H9 (cell line): Measurements from ENCODE around the gene ITPK1. TPM values are rescaled to one million over a fixed set of nuclear protein-coding genes. Genes with fewer than 3 reads are reported as not detected.
A peak's percentile ranks its signal among the peaks of the same experiment; 100 is the strongest.

Experiments used
- DNase-seq: peaks from one replicate; pipeline ENCODE4 v3.0.0-alpha.2; 2017
- H2AFZ ChIP-seq: one replicate; pipeline ENCODE4 v1.6.1; 2013; ENCODE audit warnings: mild to moderate bottlenecking, low read length, control low read depth, moderate library complexity
- H2AK5ac ChIP-seq: 2 replicates; pipeline ENCODE4 v1.6.1; 2013; ENCODE audit warnings: low read length, control low read depth, mixed read lengths; ENCODE audit not compliant: insufficient read length
- H2BK120ac ChIP-seq: one replicate; pipeline ENCODE4 v1.6.1; 2013; ENCODE audit warnings: low read depth, mild to moderate bottlenecking, low read length, control low read depth, inconsistent platforms; ENCODE audit not compliant: poor library complexity, severe bottlenecking
- H2BK12ac ChIP-seq: 2 replicates; pipeline ENCODE4 v1.6.1; 2013; ENCODE audit warnings: low read length, control low read depth, mixed read lengths, low read depth; ENCODE audit not compliant: insufficient read length
- H2BK15ac ChIP-seq: 2 replicates; pipeline ENCODE4 v1.6.1; 2013; ENCODE audit warnings: low read depth, low read length, control low read depth
- H2BK20ac ChIP-seq: one replicate; pipeline ENCODE4 v1.6.1; 2013; ENCODE audit warnings: low read depth, mild to moderate bottlenecking, low read length, control low read depth, inconsistent platforms; ENCODE audit not compliant: poor library complexity, severe bottlenecking
- H2BK5ac ChIP-seq: 2 replicates; pipeline ENCODE4 v1.6.1; 2013; ENCODE audit warnings: low read length, control low read depth, mixed read lengths; ENCODE audit not compliant: insufficient read length
- H3K14ac ChIP-seq: 2 replicates; pipeline ENCODE4 v1.6.1; 2013; ENCODE audit warnings: low read length, control low read depth; ENCODE audit not compliant: insufficient read depth
- H3K18ac ChIP-seq: 2 replicates; pipeline ENCODE4 v1.6.1; 2013; ENCODE audit warnings: low read depth, mild to moderate bottlenecking, mixed read lengths, low read length, control low read depth; ENCODE audit not compliant: insufficient read length
- H3K23ac ChIP-seq: 2 replicates; pipeline ENCODE4 v1.6.1; 2013; ENCODE audit warnings: low read length, control low read depth, mixed read lengths, low read depth; ENCODE audit not compliant: insufficient read length
- H3K23me2 ChIP-seq: 2 replicates; pipeline ENCODE4 v1.6.1; 2013; ENCODE audit warnings: low read depth, mild to moderate bottlenecking, mixed read lengths, low read length, control low read depth; ENCODE audit not compliant: insufficient read length, poor library complexity, severe bottlenecking
- H3K27ac ChIP-seq: 2 replicates; pipeline ENCODE4 v1.5.1; 2013; ENCODE audit warnings: low read length, control low read depth, mixed read lengths, low read depth; ENCODE audit not compliant: insufficient read length
- H3K27me3 ChIP-seq: 2 replicates; pipeline ENCODE4 v1.6.1; 2013; ENCODE audit warnings: low read length, control low read depth, inconsistent platforms; ENCODE audit not compliant: insufficient read depth
- H3K4ac ChIP-seq: 2 replicates; pipeline ENCODE4 v1.6.1; 2013; ENCODE audit warnings: low read depth, mild to moderate bottlenecking, control low read depth, inconsistent platforms, low read length, moderate library complexity
- H3K4me1 ChIP-seq: 2 replicates; pipeline ENCODE4 v1.6.1; 2013; ENCODE audit warnings: low read length, control low read depth, inconsistent platforms; ENCODE audit not compliant: insufficient read depth
- H3K4me2 ChIP-seq: 2 replicates; pipeline ENCODE4 v1.6.1; 2013; ENCODE audit warnings: low read length, control low read depth, mixed read lengths; ENCODE audit not compliant: insufficient read length, insufficient read depth
- H3K56ac ChIP-seq: 2 replicates; pipeline ENCODE4 v1.6.1; 2013; ENCODE audit warnings: low read depth, mild to moderate bottlenecking, mixed read lengths, low read length, control low read depth; ENCODE audit not compliant: insufficient read length
- H3K79me1 ChIP-seq: 2 replicates; pipeline ENCODE4 v1.6.1; 2013; ENCODE audit warnings: low read depth, mild to moderate bottlenecking, moderate library complexity, low read length, control low read depth, inconsistent platforms; ENCODE audit not compliant: insufficient read depth, poor library complexity, severe bottlenecking
- H3K79me2 ChIP-seq: 2 replicates; pipeline ENCODE4 v1.6.1; 2013; ENCODE audit warnings: low read length, control low read depth, inconsistent platforms; ENCODE audit not compliant: insufficient read depth
- H3K9ac ChIP-seq: 2 replicates; pipeline ENCODE4 v1.6.1; 2013; ENCODE audit warnings: low read length, control low read depth, mixed read lengths; ENCODE audit not compliant: insufficient read length; ENCODE audit errors: extremely low read depth
- H3K9me3 ChIP-seq: one replicate; pipeline ENCODE4 v1.6.1; 2013; ENCODE audit warnings: low read depth, low read length, inconsistent platforms; ENCODE audit not compliant: control insufficient read depth
- H3T11ph ChIP-seq: one replicate; pipeline ENCODE4 v1.6.1; 2013; ENCODE audit warnings: mild to moderate bottlenecking, low read length, control low read depth, inconsistent platforms
- H4K20me1 ChIP-seq: one replicate; pipeline ENCODE4 v1.6.1; 2013; ENCODE audit not compliant: control insufficient read depth, insufficient read length, insufficient read depth
- H4K5ac ChIP-seq: 2 replicates; pipeline ENCODE4 v1.6.1; 2013; ENCODE audit warnings: low read depth, mild to moderate bottlenecking, mixed read lengths, low read length, control low read depth; ENCODE audit not compliant: insufficient read length
- H4K8ac ChIP-seq: replicated peaks from 2 replicates; pipeline ENCODE4 v1.6.1; 2013; ENCODE audit warnings: low read length, control low read depth, mixed read lengths, low read depth; ENCODE audit not compliant: insufficient read length
- H4K91ac ChIP-seq: 2 replicates; pipeline ENCODE4 v1.6.1; 2013; ENCODE audit warnings: low read depth, mild to moderate bottlenecking, moderate library complexity, mixed read lengths, low read length, control low read depth; ENCODE audit not compliant: insufficient read length
- H3K27ac Mint-ChIP-seq, 3 experiments: 2 replicates in 2 of 3; 3 replicates in 1 of 3; pipeline ENCODE4 v1.8.0; 2020 to 2021; ENCODE audit warnings: mixed read lengths in 3 of 3, mild to moderate bottlenecking in 1 of 3, moderate library complexity in 1 of 3
- H3K27me3 Mint-ChIP-seq: 2 replicates; pipeline ENCODE4 v1.8.0; 2021; ENCODE audit warnings: low read depth, mild to moderate bottlenecking, moderate library complexity, mixed read lengths
- H3K36me3 Mint-ChIP-seq, 3 experiments: 2 replicates in 2 of 3; 3 replicates in 1 of 3; pipeline ENCODE4 v1.8.0; 2020 to 2021; ENCODE audit warnings: low read depth in 3 of 3, mixed read lengths in 3 of 3; ENCODE audit not compliant: insufficient read depth in 1 of 3
- H3K4me1 Mint-ChIP-seq, 2 experiments: 2 replicates each; pipeline ENCODE4 v1.8.0; 2020; ENCODE audit warnings: mixed read lengths in 2 of 2
- H3K4me3 Mint-ChIP-seq, 2 experiments: 2 replicates in 1 of 2; 3 replicates in 1 of 2; pipeline ENCODE4 v1.8.0; 2020 to 2021; ENCODE audit warnings: mild to moderate bottlenecking in 2 of 2, mixed read lengths in 2 of 2, moderate library complexity in 1 of 2
- H3K9me3 Mint-ChIP-seq, 2 experiments: 2 replicates in 1 of 2; 3 replicates in 1 of 2; pipeline ENCODE4 v1.8.0; 2020; ENCODE audit warnings: mild to moderate bottlenecking in 2 of 2, mixed read lengths in 2 of 2, moderate library complexity in 1 of 2
- WGBS: extraction: QIAGEN DNeasy Blood & Tissue Kit; methylation state at CpG from one replicate; pipeline ENCODE4 v1.1.7; 2013; ENCODE audit warnings: missing lambda C conversion rate, low lambda C conversion rate, mixed read lengths; ENCODE audit not compliant: insufficient read length; ENCODE audit errors: extremely low coverage; 5-methylcytosine and 5-hydroxymethylcytosine counted together
- total RNA-seq: library from RNA; stranded (reverse); gene quantifications from 2 replicates; pipeline ENCODE4 v1.2.1, GENCODE V29; 2021
- TF ChIP-seq, protein P1 (sequence below): fragments of 200-600 bp; sonication (generic); conservative IDR thresholded peaks from 3 replicates; pipeline ENCODE4 v1.8.0; 2021; ENCODE audit warnings: antibody characterized with exemption, mild to moderate bottlenecking

Gene ITPK1
- total RNA-seq, 1 experiment from 2014 or later = 92.7 TPM

DNA sequence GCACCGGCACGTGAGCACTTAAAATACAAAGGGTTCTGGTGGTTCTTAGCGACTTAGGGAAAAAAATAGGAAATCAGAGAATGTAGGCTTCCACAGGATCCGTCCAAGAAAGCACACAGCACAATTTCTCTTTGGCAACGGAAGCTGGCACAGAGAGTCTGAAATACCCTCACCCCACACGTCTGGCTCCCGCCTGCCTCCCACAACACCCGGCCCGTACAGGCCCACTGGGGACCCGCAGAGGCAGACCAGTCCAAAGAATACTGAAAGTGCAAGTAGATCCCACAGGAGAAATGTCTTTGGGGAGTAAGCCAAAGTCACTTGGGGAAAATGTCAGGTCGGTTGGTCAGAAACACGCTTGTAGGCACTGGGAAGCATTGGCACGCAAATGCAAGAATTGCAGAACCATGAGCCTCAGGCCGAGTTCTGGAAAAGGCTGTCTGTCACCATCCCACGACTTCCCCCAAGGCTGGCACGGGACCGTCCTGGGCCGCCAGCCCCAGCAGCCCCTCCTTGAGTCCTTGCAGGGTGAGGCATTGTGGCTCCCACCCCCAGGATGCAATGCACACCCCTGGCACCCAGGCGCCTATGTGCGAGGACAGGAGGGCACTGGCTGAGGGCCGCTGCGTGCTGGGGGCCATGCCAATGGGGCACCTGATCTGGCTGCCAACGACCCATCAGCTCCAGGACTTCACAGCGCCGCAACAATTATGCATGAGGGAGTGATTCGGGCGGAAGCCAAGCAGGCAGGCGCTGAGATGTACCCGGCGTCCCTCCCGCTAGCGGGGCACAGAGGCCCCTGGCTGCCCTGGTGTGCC lies 163.0 kb downstream of the ITPK1 start:
- no peak overlapping the region for H2BK15ac ChIP-seq
- H2BK120ac ChIP-seq = no peak overlapping the region
- H4K5ac ChIP-seq = no peak overlapping the region
- H3K4ac ChIP-seq = no peak overlapping the region
- H3K14ac ChIP-seq = no peak overlapping the region
- no peak overlapping the region for H2AK5ac ChIP-seq
- no peak overlapping the region for H4K8ac ChIP-seq
- H2BK5ac ChIP-seq = no peak overlapping the region
- H3T11ph ChIP-seq = no peak overlapping the region
- H3K18ac ChIP-seq = no peak overlapping the region
- no peak overlapping the region for H3K27ac ChIP-seq
- no peak overlapping the region for H3K23ac ChIP-seq
- H4K20me1 ChIP-seq = no peaks in the 10 kb centered on the region
- no peaks in the 10 kb centered on the region; a peak in 1 of 5 replicates for H3K9me3 Mint-ChIP-seq
- H3K4me1 ChIP-seq = no peaks in the 10 kb centered on the region
- H3K27me3 ChIP-seq = no peaks in the 10 kb centered on the region
- no peaks in the 10 kb centered on the region for H3K23me2 ChIP-seq
- no peaks in the 10 kb centered on the region for H3K79me2 ChIP-seq
- DNase-seq = no peak
- TF ChIP-seq, protein P1, sequence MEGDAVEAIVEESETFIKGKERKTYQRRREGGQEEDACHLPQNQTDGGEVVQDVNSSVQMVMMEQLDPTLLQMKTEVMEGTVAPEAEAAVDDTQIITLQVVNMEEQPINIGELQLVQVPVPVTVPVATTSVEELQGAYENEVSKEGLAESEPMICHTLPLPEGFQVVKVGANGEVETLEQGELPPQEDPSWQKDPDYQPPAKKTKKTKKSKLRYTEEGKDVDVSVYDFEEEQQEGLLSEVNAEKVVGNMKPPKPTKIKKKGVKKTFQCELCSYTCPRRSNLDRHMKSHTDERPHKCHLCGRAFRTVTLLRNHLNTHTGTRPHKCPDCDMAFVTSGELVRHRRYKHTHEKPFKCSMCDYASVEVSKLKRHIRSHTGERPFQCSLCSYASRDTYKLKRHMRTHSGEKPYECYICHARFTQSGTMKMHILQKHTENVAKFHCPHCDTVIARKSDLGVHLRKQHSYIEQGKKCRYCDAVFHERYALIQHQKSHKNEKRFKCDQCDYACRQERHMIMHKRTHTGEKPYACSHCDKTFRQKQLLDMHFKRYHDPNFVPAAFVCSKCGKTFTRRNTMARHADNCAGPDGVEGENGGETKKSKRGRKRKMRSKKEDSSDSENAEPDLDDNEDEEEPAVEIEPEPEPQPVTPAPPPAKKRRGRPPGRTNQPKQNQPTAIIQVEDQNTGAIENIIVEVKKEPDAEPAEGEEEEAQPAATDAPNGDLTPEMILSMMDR = no peak
- peaks cover 9% of the 10 kb centered on the region in 2 experiments for H3K4me1 Mint-ChIP-seq
- H3K9ac ChIP-seq = no peak overlapping the region
- no peak overlapping the region for H2AFZ ChIP-seq
- H3K9me3 ChIP-seq = no peaks in the 10 kb centered on the region
- no peak overlapping the region for H3K4me2 ChIP-seq
- no peak overlapping the region for H2BK12ac ChIP-seq
- H2BK20ac ChIP-seq = no peak overlapping the region
- peak overlapping the region in 1 of 3 experiments; percentile 22; a peak in 1 of 7 replicates for H3K27ac Mint-ChIP-seq
- no peak overlapping the region for H4K91ac ChIP-seq
- no peaks in the 10 kb centered on the region for H3K27me3 Mint-ChIP-seq
- H3K56ac ChIP-seq = no peak overlapping the region
- no peaks in the 10 kb centered on the region for H3K79me1 ChIP-seq
- peaks cover 14 to 38% (median 34%) of the 10 kb centered on the region in 3 experiments; a peak in 6 of 7 replicates for H3K36me3 Mint-ChIP-seq
- WGBS = no CpG with 5 or more reads among the region's 32 CpGs
- H3K4me3 Mint-ChIP-seq = no peak overlapping the region
